CD4-positive, alpha-beta T cell treated with Interleukin-21 for 1 hour (primary cell): Measurements from ENCODE around the gene CYBC1.

Experiments used
- DNase-seq: peaks from one replicate; pipeline ENCODE4 v3.0.0-alpha.2; 2020

CYBC1 gene

DNA sequence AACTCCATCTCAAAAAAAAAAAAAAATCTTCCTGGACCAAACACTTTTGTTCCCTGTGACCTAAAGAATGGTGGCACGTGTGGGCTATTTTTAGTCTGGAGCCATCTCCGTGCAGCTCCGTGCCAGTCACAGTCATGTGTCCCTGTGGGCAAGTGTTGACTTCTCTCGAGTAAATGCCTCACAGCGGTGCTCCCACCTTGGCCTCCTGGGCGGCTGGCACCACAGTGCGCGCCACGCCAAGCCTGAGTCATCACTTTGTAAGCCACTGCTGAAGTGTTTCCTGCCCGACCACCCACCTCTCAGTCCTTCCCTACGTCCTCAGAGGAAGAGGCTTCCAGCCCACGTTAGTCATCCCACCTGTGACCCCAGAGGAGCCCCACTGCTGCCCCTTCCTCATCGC lies 43.3 kb downstream of the CYBC1 start:
- no peak for DNase-seq

DNA sequence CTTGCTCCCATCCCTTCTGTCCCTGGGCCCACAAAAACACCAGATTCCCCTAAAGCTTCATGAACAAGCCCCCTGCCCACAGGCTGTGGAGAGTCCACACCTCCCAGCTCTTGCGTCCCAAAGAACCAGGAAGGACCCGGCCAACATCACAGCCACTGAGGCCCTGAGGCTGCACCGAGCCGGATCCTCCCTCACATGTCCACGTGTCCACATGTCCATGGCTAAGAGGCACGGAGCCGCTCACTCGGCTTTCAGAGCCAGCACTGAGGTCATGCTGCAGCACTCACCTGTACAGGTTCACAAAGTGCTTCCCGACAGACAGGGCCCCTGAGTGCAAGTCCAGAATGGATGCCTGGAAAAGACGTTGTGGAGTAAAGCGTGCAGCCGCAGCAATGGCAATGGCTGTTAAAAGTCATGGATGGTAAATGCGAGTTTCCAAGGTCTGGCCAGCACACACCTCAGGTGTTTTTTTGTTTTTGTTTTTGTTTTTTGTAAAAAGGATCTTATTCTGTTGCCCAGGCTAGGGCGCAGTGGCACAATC lies 44.4 kb downstream of the CYBC1 start:
- DNase-seq = no peak

DNA sequence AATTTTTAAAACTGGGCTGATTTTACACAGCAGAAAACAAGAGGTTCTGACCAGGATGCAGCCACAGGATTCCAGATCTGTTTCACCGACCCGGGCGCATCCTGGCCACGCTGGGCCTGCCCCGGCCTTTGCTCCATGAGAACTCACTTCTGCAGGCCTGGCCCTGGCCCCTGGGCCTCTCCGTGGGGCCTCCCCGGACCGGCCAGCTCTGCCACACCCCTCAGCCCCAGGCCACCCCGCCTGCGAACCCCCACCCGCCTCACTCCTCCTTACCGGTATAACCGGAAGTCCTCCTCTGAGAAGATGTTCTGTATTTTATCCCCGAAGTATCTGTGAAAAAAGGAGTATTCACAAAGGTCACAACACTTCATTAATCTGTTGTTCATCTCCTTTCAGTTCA lies 45.5 kb downstream of the CYBC1 start:
- no peak for DNase-seq

DNA sequence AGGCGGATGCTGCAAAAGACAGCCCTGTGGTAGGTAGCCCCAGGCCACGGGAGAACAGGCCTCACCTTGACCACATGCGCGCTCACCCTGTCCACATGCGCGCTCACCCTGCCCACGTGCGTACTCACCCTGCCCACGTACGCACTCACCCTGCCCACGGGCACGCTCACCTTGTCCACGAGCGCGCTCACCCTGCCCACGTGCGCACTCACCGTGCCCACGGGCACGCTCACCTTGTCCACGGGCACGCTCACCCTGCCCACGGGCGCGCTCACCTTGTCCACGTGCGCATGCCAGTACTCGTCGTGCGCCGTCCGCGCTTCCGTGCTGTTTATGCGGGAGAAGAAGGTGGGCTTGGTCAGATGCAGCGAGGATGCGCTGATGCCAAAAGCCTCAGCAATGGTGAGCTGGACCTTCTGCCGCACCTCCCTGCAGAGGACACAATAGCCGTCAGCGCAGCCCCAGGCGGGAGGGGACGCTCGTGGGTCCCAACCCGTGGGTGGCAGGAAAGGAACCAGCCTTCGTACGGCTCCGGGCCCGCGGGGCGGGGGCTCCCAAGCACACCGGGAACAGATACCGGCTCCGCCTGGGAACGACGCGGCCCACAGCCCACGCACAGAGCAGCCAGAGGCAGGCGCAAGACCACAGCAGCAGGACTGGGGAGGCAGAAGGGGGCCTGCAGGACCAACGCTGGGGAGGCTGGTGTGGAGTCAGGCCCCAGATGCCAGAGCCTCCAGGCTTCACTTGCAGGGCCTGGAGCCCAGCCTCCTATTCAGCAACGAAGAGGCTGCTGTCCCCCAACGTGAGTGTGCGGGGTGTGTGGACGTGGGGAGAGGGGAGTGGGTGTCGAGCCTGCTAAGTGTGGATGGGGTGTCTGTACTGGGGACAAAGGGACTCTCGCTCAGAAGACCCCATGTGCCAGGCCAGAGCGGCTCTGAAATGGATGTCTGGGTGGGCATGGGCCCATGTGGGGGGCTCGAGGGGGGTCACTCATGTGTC lies 46.6 kb downstream of the CYBC1 start:
- no peak for DNase-seq

DNA sequence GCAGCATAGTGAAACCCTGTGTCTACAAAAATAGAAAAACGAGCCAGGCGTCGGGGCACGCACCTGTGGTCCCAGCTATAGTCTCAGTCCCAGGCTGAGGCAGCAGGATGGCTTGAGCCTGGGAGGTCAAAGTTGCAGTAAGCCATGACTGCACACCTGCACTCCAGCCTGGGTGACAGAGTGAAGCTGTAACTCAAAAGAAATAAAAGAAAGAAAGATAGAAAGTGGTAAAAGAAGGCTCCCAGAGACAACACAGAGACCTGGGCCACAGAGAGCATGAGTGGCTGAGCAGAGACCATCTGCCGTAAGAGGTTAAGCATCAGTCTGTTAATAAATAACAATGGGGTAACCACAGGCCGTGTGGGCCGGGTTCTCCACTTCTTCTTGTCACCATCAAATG lies 47.7 kb downstream of the CYBC1 start:
- DNase-seq = no peak

DNA sequence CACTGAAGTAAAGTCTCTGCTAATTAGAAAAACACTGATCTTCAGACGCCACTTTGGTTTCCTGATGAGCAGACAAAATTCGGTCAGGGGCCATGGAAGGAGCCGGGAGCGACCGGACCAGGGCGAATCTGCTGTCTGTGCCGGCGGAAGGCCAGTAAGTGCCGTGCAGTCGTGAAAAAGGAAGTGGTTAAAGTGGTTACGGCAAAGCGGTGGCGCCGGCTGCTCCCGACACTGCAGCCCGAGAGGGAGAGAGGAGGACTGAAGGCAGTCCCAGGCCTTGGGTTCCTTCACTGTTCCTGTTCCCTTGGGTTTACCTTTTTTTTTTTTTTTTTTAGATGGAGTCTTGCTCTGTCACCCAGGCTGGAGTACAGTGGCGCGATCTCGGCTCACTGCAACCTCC lies 49.7 kb downstream of the CYBC1 start:
- peak; percentile 58 for DNase-seq

DNA sequence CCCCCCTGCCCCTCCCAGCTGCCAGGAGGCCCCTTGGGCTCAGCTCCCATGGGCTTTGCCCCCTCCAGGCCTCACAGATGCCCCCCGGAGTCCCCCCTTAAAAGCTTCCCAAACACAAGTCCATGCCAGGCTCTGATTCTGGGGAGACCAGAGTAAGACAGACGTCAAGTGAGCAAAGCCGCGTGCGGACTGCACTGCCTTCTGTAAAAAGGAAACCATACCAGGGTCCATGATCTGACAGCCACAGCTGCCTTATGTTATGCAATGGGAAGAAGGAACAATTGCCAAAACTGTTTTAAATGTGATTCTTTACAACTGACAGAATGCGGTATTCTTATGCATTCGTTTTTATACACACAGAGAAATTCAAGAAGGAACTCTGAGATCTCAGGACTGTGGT lies 50.3 kb downstream of the CYBC1 start:
- no peak for DNase-seq

DNA sequence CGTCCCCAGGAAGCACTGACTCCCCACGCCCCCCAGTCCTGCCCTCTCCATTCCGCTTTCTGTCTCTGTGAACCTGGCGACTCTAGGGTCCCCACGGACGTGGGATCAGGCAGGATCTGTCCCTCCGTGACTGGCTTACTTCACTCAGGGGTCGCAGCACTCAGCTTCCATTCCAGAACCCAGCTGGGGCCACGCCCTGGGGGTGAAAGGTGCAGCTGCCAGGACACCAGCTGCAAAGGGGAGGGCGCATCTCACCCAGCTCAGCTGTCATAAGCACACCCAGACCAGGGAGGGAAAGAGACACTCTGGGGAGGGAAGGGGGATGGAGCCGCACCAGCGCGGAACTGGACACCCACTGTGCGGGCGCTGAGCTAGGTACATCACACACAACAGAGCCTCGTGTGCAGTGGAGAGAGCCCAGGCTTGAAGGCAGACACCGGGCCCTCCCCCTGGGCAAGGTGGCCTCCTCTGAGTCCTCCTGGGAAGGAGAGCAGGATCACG lies 50.9 kb downstream of the CYBC1 start:
- no peak for DNase-seq

DNA sequence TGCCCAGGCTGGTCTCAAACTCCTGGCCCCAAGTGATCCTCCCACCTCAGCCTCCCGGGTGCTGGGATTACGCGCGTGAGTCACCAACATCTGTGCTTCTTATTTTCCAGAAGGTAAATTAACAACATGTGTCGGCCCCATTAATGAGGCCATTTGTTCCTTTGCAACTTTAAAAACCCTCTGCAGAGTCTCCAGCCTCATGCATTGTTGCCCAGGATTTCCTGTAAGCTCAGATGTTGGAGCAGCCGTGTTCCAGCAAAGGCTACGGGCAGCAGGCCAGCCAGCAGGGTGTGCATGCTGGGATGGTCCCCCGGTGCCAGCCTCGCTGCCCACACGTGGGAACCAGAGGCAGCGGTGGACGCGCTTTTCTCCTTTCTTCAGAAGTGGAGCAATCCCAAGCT lies 51.5 kb downstream of the CYBC1 start:
- DNase-seq = no peak

DNA sequence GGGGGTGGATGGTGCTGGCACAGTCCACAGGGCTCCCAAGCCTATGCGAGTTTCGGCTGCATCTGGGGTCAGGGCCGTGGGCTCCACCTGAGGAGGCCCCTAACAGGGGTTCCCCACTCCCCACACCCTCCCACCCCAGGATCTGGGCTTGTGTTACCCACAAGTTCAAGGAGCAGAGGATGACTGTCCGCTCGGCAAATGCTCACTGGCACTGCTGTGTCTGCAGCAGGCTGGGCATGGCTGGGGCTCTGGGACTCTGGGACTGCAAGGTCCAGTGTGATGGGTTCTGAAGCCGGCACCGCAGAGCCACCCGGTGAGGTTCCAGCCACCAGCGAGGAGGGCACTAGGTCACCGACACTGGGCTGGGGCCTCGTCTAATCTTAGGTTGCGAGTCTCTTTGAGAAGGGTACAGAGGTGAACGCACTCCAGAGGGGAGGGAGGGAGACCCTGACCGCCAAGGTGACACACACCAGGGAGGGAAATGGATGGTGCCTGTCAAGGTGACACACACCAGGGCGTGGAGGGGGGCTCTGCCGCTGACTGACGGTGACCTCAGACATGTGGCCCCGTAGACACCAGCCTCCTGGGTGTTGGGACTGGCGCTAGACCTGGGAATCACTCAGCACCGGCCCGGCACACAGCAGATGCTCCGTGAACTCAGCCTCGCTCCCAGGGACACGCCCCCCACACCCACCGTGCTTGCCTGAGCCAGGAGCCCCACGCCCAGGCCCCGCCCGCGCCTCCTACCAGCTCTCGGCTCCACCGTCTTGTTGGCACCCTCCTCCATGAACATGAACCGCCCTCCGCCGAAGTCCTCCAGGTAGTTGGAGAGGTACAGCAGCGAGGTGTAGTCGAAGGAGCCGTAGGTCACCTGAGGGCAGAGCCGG lies 52.9 kb downstream of the CYBC1 start:
- DNase-seq = no peak

DNA sequence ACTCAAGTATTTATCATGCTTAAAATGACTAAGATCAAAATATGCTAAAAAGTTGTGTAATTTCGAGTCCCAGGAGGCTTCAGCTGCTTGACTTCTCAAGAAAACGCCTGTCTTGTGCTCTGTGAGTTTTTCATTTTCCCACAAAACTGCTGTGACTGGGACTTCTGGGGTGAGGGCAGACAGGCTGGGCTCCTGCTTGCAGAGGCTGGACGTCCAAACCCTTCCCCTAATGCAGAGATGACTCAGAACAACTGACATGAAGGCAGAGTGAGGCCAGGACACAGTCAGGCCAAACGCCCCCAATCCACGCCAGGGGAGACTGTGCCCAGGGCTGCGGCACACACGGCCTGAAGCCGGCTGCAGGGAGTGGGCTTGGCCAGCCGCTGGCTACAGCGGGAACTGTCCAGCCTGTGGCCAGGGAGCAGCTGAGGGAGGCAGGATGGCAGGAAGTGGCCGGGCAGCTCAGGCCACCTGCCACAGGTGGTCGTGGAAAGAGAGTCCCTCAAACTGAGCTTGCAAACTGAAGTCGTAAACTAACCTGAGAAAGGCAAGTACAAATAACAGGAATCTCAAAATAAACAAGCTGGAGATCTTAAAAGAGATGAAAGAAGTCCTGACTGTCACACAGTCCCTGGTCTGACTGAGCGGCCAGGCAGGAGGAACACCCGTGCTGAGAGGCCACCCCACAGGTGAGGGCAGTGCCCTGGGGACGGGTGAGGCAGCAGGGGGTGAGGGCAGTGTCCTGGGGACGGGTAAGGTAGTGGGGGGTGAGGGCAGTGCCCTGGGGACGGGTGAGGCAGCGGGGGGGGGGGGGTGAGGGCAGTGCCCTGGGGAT lies 53.7 kb downstream of the CYBC1 start:
- DNase-seq = no peak

DNA sequence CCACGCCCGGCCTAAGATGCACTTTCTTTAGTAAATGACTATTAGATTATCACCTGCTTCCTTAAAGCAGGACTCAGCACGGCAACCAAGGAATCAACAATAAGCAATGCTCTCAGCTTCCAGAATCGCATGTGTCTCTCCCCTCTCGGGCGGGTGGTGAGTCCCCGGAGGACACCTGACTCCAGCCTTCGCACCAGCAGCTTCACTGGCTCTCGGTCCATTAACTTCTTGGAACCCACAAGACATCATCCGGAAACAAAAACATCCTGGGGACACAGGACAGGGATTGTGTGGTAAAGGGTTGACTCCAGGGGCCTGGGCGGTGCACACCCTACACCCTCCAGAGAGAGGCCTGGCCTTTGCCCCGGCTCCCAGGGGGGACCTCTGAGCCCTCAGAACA lies 56.3 kb downstream of the CYBC1 start:
- no peak for DNase-seq

DNA sequence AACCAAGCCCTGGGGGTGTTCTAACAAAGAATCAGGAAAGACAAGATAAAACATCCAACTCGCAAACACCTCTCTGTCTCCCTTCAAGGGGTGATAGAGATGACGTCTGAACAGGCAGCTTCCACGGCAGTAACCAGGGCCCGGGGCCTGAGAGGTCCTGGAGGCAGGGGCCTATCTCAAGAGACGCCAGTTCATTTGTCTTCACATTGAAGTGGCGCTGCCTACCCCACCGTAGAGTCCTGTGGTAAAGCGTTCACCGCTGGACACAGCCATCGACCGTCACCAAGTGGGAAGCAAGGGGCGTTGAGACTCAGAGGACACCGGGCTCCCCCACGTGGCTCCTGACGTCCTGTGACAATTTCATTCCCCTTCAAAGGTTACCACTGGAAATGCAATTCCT lies 57.6 kb downstream of the CYBC1 start:
- DNase-seq = no peak
